HG03159 (cell line): ENCODE data around the gene SCAP.
"Not testable (repeated sequence)": the region's sequence is repeated elsewhere in the genome, so short reads cannot be mapped to it uniquely, and the experiment has no call there.

Experiments
- ATAC-seq: cut with Tn5 transposase; IDR thresholded peaks from one replicate; pipeline ENCODE4 v1.9.1; 2021; ENCODE audit warnings: mild to moderate bottlenecking, moderate library complexity; ENCODE audit not compliant: unreplicated experiment

Gene SCAP

DNA sequence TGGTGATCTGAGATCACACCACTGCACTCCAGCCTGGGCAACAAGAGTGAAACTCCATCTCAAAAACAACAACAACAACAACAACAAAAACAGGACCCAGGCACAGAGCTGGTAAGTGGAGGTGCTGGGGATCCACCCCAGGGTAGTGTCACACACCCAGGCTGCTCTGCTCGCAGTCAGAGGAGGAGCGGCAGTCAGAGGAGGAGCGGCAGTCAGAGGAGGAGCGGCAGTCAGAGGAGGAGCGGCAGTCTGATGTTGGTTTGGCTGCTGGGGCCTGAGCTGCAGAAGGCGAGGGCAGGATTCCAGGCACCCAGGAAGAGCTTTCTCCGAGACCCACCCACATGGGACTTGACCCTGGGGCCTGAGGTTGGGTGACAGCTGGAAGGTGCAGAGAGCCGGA lies 105.7 kb downstream of the SCAP start:
- not testable (repeated sequence) for ATAC-seq

DNA sequence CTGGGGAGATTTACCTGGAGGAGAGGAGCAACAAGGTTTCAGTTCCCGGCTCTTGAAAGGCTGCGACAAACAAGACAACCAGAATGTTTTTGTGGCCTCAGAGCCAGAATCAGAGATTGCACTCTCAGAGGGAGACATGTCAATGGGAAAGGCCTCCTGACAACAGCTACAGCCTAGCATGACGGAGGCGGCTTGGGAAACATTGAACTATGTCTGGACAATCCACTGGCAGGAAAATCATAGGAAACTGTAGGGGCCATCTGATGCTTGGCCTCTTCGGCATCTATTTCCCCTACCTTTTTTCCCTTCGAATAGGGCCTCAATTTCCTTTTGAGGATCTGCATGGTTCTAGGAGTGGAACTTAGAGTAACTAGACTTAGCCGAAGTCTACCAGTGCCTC lies 108.1 kb downstream of the SCAP start:
- no peak for ATAC-seq

DNA sequence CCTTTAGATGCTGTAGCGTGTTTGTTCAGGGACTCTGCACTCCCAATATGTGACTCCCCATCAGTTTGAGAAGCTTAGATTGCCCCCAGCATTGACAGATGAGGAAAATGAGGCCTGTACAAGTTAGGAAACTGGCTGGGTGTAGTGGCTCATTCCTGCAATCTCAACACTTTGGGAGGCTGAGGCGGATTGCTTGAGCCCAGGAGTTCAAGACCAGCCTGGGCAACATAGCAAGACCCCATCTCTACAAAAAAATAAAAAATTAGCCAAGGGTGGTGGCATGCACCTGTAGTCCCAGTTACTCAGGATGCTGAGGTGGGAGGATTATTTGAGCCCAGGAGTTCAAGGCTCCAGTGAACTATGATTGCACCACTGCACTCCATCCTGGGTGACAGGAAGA lies 108.9 kb downstream of the SCAP start:
- no peak for ATAC-seq

DNA sequence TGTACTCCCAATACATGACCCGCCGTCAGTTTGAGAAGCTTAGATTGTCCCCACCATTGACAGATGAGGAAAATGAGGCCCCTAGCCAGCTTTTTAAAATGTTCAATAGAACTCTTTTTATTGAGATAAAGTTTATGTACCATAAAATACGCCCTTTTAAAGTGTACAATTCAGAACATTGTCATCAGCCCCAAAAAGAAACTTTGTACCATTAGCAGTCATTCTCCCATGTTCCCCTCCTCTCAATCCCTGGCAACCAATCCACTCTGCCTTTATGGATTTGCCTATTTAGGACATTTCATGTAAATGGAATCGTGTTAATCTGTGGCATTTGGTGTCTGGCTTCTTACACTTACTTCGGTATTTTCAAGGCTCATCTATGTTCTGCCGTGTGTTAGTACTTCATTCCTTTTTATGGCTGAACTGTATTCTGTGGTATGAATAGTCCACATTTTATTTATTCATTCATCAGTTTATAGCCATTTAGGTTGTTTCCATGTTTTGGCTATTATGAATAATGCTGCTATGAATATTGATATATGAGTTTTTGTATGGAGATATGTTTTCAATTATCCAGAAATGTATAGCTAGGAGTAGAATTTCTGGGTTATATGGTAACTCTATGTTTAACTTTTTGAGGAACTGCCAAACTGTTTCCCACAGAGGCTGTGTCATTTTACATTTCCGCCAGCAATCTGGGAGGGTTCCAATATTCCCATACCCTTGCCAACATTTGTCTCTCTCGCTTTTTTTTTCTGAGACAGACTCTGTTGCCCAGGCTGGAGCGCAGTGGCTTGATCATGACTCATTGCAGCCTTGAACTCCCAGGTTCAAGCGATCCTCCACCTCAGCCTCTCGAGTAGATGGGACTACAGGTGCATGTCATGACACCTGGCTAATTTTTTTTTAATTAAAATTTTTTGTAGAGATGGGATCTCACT lies 110.3 kb downstream of the SCAP start:
- no peak for ATAC-seq
